Measurements from ENCODE around the gene SHANK2. TPM values are rescaled to one million over a fixed set of nuclear protein-coding genes. Genes with fewer than 3 reads are reported as not detected.
"Not testable (repeated sequence)": the region's sequence is repeated elsewhere in the genome, so short reads cannot be mapped to it uniquely, and the experiment has no call there.

SHANK2 gene
- total RNA-seq, 2 experiments from 2014 or later = not detected

GRCh38 chr11:71237853-71238252 lies 14.5 kb downstream of the SHANK2 start:
- H3K9me3 Mint-ChIP-seq = no peaks in the 10 kb centered on the region
- H3K36me3 Mint-ChIP-seq = no peaks in the 10 kb centered on the region
- ChIA-PET CTCF (no interaction called here), POLR2A (no interaction called here)
- H3K4me1 Mint-ChIP-seq (ENCODE audit: low read depth) = peaks cover 2% of the 10 kb centered on the region
- intact Hi-C loops (cut with micrococcal nuclease) = no loop called here
- H3K4me3 Mint-ChIP-seq = no peak overlapping the region
- no peak for DNase-seq
- no peak overlapping the region for H3K27ac Mint-ChIP-seq
- H3K27me3 Mint-ChIP-seq = peaks cover 10% of the 10 kb centered on the region

GRCh38 chr11:71236836-71237475 lies 15.4 kb downstream of the SHANK2 start:
- DNase-seq = no peak
- H3K9me3 Mint-ChIP-seq = no peaks in the 10 kb centered on the region
- H3K36me3 Mint-ChIP-seq = no peaks in the 10 kb centered on the region
- peaks cover 10% of the 10 kb centered on the region for H3K27me3 Mint-ChIP-seq
- CTCF ChIA-PET = no interaction called here
- POLR2A ChIA-PET = no interaction called here
- H3K4me3 Mint-ChIP-seq = no peak overlapping the region
- H3K27ac Mint-ChIP-seq = no peak overlapping the region
- intact Hi-C loops (cut with micrococcal nuclease) = no loop called here
- H3K4me1 Mint-ChIP-seq (ENCODE audit: low read depth) = peaks cover 2% of the 10 kb centered on the region

- Mint-ChIP-seq H3K4me3 (no peak overlapping the region), H3K9me3 (no peaks in the 10 kb centered on the region), H3K27ac (no peak overlapping the region), H3K4me1 (ENCODE audit: low read depth) (no peaks in the 10 kb centered on the region), H3K36me3 (no peaks in the 10 kb centered on the region), H3K27me3 (peaks cover 5% of the 10 kb centered on the region)
- POLR2A ChIA-PET = no interaction called here
- CTCF ChIA-PET = no interaction called here
- DNase-seq = no peak
- intact Hi-C loops (cut with micrococcal nuclease) = no loop called here
Measured at GRCh38 chr11:71235719-71236118, 16.7 kb downstream of the SHANK2 start.

- CTCF ChIA-PET; H3K36me3 Mint-ChIP-seq; H3K4me3 Mint-ChIP-seq; intact Hi-C loops (cut with micrococcal nuclease); H3K9me3 Mint-ChIP-seq; DNase-seq; H3K27ac Mint-ChIP-seq; POLR2A ChIA-PET; H3K27me3 Mint-ChIP-seq; H3K4me1 Mint-ChIP-seq (ENCODE audit: low read depth): not testable (repeated sequence)
Measured at GRCh38 chr11:71233896-71234852, 18.2 kb downstream of the SHANK2 start.

DNA sequence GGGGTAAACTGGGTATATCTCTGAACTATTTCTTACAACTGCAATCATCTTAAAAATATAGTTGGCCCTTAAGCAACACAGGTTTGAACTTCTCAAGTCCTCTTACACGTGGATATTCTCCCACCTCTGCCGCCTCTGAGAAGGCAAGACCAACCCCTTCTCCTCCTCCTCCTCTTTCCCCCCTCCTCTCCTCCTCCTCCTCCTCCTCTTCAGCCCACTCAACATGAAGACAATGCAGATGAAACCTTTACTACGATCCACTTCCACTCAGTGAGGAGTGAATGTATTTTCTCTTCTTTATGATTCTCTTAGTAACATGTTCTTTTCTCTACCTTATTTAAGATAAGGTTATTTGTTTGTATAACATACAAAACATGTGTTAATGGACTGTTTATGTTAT lies 20.0 kb downstream of the SHANK2 start:
- H3K36me3 Mint-ChIP-seq = no peaks in the 10 kb centered on the region
- ChIA-PET CTCF (no interaction called here), POLR2A (no interaction called here)

DNA sequence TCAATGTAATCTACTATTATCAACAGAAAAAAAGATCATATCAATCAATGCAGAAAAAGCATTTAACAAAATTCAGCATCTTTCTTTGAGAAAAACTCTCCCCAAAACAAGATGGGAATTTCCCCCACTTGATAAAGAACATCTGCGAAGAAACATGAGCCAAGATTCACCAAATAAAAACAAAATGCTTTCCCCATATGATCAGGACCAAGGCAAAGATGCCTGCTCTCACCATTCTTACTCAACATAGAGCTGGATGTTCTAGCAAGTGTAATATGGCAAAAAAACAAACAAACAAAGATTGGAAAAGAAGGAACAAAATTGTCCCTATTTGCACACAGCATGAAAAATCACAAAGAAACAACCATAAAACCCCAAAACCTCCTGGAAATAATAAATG lies 23.4 kb downstream of the SHANK2 start:
- no peaks in the 10 kb centered on the region for H3K4me1 Mint-ChIP-seq (ENCODE audit: low read depth)

More for the DNA sequence above, 20.0 kb downstream of the SHANK2 start:
- no peaks in the 10 kb centered on the region for H3K4me1 Mint-ChIP-seq (ENCODE audit: low read depth)
- peaks cover 7% of the 10 kb centered on the region for H3K9me3 Mint-ChIP-seq
- H3K4me3 Mint-ChIP-seq = no peak overlapping the region
- H3K27ac Mint-ChIP-seq = no peak overlapping the region
- intact Hi-C loops (cut with micrococcal nuclease) = no loop called here
- no peak for DNase-seq
- H3K27me3 Mint-ChIP-seq = peaks cover 7% of the 10 kb centered on the region

GRCh38 chr11:71227058-71227659 lies 25.2 kb downstream of the SHANK2 start:
- Mint-ChIP-seq H3K36me3 (peaks cover 1% of the 10 kb centered on the region), H3K27ac (no peak overlapping the region), H3K27me3 (peaks cover 12% of the 10 kb centered on the region), H3K4me1 (ENCODE audit: low read depth) (no peaks in the 10 kb centered on the region), H3K4me3 (no peak overlapping the region), H3K9me3 (peaks cover 26% of the 10 kb centered on the region)
- ChIA-PET POLR2A (no interaction called here), CTCF (no interaction called here)
- intact Hi-C loops (cut with micrococcal nuclease) = no loop called here
- no peak for DNase-seq

More for the DNA sequence above, 23.4 kb downstream of the SHANK2 start:
- Mint-ChIP-seq H3K27me3 (peaks cover 8% of the 10 kb centered on the region), H3K27ac (no peak overlapping the region), H3K36me3 (peaks cover 1% of the 10 kb centered on the region), H3K9me3 (peaks cover 26% of the 10 kb centered on the region), H3K4me3 (no peak overlapping the region)
- POLR2A ChIA-PET = no interaction called here
- CTCF ChIA-PET = no interaction called here
- intact Hi-C loops (cut with micrococcal nuclease) = no loop called here
- no peak for DNase-seq

DNA sequence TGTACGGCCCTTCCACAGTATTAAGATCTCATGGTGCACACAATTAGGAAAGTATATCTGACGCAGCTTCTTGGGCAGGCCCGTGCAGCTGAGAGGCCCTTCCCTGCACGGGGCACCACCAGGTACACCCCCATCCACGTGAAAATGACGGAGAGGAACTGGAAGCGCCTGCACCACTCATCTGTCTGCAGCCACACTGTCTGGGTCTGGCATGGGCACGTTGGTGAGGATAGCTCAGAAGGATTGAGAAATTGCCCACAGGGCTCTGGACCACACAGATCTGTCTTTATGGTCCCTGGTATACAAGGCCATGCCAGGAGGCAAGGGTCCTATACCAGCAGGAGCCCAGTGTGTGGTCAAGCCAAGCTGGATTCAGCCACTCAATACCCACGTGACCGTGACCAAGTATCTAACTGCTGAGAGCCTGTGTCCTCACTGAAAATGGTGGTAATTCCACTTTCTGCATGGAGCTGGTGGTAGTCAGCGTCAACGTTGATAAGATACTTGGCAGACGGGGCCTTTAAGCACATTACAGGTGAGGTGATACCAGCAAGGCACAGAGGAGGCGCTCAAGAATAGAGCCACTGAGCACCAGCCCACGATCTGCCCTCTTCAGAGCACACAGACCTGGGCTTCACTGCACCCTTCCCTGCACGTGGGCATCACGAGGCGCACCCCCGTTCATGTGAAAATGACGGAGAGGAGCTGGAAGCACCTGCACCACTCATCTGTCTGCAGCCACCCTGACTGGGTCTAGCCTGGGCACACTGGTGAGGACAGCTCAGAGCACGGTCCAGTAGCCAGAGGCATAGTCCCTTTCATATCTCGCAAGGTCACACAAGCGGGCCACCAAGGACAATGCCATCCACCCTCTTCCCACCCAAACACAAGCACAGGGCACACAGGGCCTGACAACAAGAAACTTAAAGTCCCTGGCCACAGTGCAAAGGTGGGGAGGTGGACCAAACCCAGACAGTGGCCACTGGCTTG lies 28.4 kb downstream of the SHANK2 start:
- ChIA-PET CTCF (no interaction called here), POLR2A (no interaction called here)
- Mint-ChIP-seq H3K27ac (no peak overlapping the region), H3K4me1 (ENCODE audit: low read depth) (no peaks in the 10 kb centered on the region), H3K36me3 (peaks cover 1% of the 10 kb centered on the region), H3K9me3 (peaks cover 26% of the 10 kb centered on the region), H3K4me3 (no peak overlapping the region), H3K27me3 (peaks cover 14% of the 10 kb centered on the region)
- intact Hi-C loops (cut with micrococcal nuclease) = no loop called here
- no peak for DNase-seq

GRCh38 chr11:71223081-71223405 lies 29.3 kb downstream of the SHANK2 start:
- Mint-ChIP-seq H3K4me1 (ENCODE audit: low read depth) (no peaks in the 10 kb centered on the region), H3K27ac (no peak overlapping the region), H3K9me3 (peaks cover 26% of the 10 kb centered on the region), H3K36me3 (peaks cover 1% of the 10 kb centered on the region), H3K27me3 (peaks cover 17% of the 10 kb centered on the region), H3K4me3 (no peak overlapping the region)
- CTCF ChIA-PET = no interaction called here
- DNase-seq = no peak
- intact Hi-C loops (cut with micrococcal nuclease) = no loop called here
- POLR2A ChIA-PET = no interaction called here

GRCh38 chr11:71222318-71223080 lies 29.9 kb downstream of the SHANK2 start:
- intact Hi-C loops (cut with micrococcal nuclease) = no loop called here
- Mint-ChIP-seq H3K27me3 (peaks cover 17% of the 10 kb centered on the region), H3K4me1 (ENCODE audit: low read depth) (no peaks in the 10 kb centered on the region), H3K9me3 (peaks cover 21% of the 10 kb centered on the region), H3K36me3 (peaks cover 1% of the 10 kb centered on the region), H3K4me3 (no peak overlapping the region), H3K27ac (no peak overlapping the region)
- DNase-seq = no peak
- CTCF ChIA-PET = no interaction called here
- POLR2A ChIA-PET = no interaction called here

GRCh38 chr11:71221821-71222220 lies 30.6 kb downstream of the SHANK2 start:
- Mint-ChIP-seq H3K4me1 (ENCODE audit: low read depth) (no peaks in the 10 kb centered on the region), H3K9me3 (peaks cover 14% of the 10 kb centered on the region), H3K27me3 (peaks cover 15% of the 10 kb centered on the region), H3K27ac (no peak overlapping the region), H3K36me3 (no peaks in the 10 kb centered on the region), H3K4me3 (no peak overlapping the region)
- DNase-seq = no peak
- intact Hi-C loops (cut with micrococcal nuclease) = no loop called here
- POLR2A ChIA-PET = no interaction called here
- CTCF ChIA-PET = no interaction called here
